CD4-positive, alpha-beta T cell treated with Interleukin-4 for 4 hours (primary cell): ENCODE results near the gene ZBTB16.

ENCODE experiments used
- DNase-seq: peaks from one replicate; pipeline ENCODE4 v3.0.0-alpha.2; 2020

ZBTB16 gene

DNA sequence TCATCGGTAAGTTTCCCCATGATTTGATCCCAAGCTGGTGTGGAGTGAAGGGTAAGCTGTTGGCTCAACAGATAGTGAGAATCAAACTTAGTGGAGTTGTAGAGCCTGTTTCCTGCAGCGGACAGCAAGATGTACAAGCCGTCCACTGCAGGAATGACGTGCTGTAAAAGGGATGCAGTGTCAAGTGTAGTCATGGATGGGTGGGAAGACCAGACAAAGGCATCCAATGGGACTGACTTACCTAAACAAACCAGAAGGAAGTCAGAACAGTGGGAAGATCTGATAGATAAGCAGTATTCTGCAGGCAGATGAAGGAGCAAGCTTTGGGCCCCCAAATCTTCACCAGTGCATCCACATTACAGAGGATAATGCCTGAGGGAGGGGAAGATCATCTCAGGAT lies 8.8 kb downstream of the ZBTB16 start:
- DNase-seq = no peak

DNA sequence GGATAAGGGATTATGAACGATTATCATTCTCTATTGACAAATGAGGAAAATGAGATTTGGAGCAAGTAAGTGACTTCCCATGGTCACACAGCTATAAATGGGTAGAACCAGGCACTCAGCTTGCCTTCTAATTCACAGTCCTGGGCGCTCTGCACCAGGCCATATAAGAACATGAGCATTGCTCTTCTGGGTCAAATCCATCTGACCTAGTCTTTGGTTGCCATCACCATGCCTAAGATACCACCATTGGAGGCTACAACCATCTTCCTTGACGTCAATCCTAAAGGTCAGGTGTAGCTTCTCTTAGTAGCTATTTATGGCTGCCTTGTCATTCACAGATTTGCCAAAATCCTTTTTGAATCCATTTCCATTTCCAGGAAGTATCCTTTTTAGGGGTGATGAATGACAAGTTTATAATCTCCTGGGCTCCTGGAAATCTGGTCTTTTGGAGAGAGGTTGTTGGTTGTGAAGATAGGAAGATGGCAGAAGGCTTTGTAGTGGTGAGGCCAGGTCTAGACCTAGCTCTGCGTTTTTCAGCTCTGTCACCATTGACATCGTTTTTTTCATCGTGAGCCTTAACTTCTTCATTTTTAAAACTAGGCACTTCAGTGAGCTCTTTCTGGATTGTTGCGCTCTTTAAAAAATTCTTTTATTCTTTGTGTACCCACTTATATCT lies 11.1 kb downstream of the ZBTB16 start:
- no peak for DNase-seq

DNA sequence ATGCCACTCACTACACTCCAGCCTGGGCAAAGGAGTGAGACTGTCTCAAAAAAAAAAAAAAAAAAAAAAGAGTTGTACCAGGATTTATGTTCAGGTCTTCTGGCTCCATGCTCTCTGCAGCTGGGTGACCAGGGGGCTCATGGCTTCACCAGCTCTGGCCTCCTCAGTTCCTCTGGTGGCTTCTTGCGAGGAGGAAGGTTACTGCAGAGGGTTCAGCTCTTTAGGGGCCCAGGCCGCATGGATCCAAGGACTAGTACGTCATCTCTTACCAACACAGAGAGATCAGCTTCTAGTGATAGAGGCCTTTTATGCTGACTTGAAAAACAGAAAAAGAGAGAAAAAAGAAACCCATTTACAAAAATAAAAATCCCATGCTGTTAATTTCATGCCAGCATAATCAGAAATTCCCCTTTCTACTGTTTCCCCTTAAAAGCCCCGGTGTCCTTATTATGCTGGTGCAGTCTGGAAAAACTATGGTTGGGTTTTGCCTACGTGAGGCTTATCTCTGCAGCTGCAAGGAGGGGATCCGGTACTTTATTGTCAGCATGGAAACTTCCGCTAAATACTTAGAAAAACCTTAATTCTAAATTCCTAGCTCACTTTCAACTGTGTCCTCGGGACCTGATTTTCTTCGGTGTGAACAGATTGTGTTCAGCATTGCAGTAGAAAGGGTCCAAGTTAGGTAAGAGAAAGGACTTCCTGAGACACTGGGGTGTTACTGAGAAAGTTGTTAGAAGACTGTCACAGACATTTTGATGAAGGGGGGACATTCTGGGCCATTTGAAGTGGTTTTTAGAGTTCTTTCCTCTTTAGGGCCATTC lies 13.7 kb downstream of the ZBTB16 start:
- DNase-seq = no peak

DNA sequence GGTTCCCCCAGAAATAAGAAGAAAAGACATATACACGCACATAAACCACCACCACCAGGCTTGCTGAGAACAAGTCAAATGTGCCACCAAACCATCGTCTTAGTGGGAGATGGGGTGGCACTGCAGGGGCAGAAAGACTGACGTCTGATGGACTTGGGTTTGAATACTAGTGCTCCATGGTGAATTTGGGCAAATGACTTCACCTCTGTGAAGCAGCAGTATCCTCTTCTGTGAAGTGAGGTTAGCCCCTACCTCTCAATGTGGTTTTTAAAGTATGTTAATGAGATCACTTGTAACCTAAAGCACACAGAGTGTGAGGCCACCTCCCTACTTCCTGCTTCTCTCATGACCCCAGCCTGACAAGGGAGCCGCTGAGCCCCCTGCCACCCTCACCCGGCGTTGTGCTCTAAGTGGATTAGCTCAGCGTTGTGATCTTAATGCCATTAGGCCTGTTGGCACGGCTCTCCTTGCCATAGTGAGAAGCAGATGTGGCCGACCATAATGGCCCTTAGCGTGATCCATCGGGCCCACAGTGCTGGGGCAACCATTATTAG lies 14.4 kb downstream of the ZBTB16 start:
- DNase-seq = peak; percentile 48

DNA sequence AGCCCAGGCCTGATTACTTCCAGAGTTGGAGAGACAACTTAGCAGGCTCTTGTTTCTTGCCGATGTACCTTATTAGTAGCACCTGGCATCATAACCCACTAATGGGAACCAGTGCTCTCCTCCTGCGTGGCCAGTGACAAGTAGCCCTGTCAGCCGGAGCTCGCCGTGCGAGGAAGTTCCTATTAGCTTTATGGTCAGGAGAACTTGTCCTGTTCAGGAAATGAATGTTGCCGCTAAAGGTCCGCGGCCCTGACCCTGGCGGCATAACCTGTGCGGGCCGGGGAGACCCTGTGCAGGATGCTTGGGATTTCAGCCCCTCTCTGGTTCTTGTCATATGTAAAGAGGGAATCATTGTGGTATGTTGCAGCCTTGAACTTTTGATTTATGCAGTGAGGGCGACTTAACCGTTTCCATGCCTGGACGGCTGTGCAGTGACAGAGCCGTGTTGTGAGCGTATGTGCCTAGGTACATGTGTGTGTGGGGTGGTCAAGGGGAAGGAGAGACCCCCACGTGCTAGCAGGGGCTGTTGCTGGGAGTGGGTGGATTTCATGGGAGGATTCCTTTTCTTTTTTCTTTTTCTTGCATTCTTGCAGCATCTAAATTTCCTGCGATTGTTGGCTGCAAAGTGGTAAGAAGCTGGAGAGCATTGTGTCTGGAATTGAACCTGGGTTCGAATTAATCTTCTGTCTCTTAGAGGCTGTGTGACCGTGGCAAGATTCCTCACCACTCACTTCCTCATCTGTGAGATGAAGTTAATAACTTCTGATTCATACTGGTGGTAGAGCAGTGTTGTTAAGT lies 15.2 kb downstream of the ZBTB16 start:
- no peak for DNase-seq

DNA sequence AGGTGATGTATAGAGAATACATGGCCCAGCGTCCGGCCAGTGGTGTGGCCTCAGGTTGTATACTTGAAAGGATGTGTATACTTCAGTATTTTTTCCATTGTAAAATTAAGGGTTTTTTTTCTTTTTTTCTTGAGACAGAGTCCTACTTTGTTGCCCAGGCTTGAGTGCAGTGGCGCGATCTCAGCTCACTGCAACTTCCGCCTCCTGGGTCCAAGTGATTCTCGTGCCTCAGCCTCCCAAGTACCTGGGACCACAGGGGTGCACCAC lies 15.8 kb downstream of the ZBTB16 start:
- DNase-seq = no peak

DNA sequence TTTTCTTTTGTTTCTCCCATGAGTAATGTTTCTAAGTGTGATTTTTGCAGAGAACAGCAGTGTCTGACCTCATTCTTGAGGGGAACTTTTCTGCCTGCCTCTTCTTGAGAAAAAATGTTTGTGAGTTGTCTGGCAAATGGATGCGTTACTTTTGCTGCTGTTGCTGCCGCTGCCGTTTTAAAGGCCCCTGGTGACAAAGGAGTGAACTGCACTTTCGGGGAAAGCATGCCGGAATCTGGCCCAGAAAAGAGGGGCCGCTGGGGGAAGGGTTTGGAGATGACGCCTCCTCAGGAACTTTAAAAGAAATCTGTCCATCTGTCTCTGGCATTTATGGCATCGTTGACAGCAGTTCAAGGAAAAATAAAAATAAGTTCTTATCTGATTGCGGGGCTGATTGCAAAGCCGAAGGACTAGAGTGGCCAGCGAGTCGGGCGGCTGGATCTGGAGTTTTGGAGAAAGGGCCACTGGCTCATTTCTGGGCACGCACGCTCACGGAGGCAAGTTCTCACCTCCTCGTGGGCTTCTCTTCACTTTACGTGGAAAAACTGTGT lies 16.5 kb downstream of the ZBTB16 start:
- peak; percentile 70 for DNase-seq

DNA sequence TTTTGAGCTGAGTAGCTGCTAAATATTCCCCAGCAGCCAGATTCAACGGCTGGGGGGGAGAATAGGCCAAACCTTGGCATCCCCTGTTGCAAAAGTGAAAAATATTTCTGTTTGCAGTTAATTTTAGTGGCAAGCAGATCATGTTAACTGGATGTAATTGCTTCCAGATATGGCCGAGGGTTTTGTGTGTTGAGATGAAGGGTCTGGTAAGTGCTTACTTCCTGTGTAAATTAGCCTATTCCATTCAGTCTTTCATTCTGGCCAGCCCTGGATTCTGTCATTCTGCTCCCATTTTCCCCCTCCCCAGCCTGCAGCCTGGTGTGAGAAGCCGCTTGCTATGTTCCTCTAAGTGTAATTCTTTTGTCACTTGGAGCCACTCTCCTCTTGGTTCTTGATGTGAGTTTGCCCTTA lies 17.4 kb downstream of the ZBTB16 start:
- DNase-seq = no peak

DNA sequence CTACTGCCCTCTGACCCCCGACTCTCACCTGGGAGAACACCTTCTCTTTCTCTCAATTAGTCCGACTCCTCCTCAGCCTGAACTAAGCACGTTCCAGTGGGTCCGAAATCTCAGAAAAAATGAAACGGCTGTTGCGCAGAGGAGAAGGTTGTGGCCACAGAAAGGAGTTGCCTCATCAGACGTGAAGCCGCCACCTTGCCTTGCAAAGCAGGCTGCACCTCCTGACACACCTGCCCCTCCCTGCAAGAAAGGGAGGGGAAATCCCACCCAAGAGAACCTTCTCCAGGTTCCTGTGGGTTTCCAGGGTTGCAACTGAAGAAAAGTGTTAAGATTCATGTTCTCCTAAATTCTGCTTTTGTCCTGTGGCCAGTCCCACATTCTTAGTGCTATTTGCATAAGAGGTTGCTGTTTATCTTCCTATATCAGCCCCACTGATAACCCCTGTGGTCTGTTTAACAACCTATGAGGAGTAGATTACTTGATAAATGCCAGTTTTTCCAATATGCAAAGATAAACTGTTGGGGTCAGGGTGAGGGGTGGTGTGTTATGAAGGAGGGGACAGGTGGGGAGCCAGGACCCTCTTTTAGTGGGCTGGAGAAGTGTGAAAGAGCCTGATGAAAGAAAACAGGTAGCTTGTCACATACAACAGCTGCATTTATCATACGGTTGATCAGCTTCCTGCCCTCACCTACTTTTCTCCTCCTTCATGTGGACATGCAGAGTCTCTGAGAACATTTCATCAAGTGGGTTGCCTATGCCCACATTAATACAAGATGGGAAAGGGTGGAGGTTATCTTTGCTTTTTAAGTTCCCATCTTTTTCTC lies 18.2 kb downstream of the ZBTB16 start:
- DNase-seq = peak; percentile 48

DNA sequence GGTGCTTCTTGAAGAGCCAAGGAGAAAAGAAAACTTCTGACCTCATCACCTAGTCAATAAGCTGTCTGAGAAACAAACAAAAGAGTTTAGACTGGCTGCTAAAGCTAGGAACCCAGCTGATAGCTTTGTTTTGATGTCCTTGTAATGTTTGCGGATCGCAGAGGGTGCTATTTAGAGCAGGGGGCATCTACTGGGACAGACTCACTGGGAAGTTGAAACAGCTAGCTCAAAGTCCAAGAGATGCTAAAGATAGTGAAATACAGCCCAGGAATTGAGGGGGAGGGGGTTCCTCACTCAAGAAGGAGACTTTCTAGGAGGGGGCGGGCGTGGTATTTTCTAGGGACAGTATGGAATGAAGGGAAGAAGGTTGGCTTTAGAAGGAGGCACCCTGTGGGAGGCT lies 18.9 kb downstream of the ZBTB16 start:
- DNase-seq = no peak

DNA sequence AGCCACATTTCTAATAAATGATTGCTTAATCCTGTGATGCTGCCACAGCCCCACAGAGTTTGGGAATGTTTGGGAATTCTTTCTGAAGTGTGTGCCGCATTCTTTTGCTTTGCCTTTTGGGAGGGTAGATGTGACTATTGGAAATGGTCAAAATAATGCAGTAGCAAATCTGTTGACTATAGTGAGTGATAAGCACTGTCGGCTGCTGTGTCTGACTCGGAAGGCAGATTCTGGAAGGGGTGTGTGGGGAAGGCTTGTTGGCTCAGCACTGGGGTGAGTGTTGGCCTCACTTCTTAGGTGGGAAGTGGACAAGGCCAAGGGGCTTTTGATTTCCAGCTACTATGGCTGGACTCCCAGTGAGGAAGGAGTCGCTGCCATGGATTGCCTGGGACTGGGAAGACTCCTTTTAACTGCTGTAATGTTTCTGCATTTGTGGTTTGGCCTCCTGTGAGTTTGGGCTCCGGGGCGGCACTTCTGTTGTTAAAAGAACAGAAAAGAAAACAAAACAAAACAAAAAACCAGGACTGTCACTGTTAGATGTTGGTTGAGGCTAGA lies 20.1 kb downstream of the ZBTB16 start:
- DNase-seq = no peak

DNA sequence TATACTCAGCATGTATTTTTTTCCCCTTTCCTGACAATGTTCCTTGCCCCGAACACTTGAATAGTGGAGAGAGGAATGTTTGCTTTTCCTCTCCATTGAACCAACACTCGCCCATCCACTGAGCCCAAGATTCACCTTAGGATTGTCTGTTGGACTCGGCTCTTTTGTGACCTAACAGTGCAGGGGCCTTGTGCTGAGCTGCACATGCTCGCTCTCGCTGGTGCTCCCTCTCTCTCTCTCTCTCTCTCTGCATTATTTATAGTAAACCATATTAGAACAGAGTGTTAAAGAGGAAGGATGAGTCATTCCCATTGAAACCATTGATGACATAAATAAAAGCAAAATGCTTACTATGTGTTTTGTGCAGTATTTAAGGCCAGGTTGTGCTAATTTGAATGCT lies 20.7 kb downstream of the ZBTB16 start:
- DNase-seq = peak; percentile 70

DNA sequence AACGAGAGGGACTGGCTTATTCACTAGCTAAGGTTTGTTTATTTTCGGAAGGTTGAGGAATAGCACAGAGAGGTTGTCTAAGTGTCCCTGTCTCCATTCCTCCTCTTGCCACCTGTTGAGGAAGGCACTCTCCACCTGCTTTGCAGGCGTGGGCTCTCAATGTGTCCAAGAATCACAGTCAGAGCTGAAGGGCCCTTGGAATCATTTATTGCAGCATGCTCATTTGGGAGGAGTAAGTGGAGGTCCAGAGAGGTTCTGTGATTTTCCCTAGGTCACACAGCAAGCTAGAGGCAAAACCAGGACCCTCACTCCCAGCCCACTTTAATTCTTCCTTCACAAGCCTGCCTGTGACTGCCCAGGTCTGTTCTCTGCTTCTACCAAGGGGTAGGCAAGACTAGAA lies 21.3 kb downstream of the ZBTB16 start:
- no peak for DNase-seq

DNA sequence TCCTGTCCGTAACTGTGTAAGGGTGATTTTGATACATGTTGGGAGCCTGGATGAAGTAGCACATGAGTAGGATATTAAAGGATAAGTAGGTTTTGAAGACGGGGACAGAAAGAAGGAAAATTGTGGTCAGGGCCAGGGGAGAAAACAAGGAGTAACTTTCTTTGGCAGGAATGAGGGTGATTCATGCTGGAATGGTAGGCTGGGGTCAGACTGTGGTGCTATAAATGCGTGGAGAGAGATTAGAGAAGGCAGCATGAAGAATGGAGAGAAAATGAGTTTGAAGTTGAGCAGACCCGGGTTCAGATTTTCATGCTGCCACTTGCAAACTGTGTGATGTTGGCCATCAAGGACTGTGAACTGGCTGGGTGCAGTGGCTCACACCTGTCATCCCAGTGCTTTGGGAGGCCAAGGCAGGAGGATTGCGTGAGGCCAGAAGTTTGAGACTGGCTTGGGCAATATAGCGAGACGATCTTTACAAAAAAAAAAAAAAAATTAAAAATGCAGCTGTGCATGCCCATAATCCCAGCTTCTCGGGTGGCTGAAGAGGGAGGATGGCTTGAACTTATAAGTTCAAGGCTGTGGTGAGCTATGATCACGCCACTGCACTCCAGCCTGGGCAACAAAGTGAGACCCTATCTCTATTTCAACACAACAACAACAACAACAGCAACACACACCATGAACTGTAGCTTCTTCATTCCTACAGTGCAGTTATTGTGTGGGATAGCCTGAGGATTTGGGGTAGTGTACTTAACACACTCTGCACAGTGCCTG lies 22.3 kb downstream of the ZBTB16 start:
- DNase-seq = no peak

DNA sequence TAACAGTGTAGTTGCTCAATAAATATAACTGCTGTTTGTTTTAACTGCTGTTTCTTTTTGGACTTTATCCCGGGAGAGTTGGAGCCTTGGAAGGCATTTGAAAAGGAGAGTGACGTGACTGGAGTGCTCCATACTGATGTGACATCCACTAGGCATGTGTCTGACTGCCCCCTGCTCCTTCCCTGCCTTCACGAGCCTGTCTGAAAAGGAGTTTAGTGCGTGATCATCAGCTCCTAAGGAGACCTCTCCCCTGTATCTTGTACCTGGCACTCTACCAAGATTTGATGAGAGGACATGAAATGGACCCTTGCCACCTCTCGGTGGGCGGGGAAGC lies 22.9 kb downstream of the ZBTB16 start:
- DNase-seq = no peak

DNA sequence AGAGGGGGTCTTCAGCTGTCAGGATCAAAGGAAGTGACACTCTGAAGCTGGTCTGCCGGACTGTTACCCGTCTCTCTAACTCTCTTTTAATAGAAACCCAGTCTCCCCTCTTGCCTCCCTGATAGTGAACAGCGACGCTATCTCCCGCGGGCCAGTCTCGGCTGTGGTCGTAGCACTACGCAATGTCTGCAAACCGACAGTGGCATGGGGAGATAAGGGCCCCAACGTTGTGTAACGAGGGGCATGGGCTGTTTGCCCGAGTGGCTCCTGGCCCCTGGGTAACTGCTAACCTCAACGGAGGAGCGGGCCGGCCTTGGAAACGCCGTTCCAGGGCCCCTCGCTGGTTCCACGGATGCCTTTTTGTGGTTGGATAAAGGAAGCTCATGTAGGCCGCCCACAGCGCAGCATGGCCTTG lies 23.3 kb downstream of the ZBTB16 start:
- no peak for DNase-seq

DNA sequence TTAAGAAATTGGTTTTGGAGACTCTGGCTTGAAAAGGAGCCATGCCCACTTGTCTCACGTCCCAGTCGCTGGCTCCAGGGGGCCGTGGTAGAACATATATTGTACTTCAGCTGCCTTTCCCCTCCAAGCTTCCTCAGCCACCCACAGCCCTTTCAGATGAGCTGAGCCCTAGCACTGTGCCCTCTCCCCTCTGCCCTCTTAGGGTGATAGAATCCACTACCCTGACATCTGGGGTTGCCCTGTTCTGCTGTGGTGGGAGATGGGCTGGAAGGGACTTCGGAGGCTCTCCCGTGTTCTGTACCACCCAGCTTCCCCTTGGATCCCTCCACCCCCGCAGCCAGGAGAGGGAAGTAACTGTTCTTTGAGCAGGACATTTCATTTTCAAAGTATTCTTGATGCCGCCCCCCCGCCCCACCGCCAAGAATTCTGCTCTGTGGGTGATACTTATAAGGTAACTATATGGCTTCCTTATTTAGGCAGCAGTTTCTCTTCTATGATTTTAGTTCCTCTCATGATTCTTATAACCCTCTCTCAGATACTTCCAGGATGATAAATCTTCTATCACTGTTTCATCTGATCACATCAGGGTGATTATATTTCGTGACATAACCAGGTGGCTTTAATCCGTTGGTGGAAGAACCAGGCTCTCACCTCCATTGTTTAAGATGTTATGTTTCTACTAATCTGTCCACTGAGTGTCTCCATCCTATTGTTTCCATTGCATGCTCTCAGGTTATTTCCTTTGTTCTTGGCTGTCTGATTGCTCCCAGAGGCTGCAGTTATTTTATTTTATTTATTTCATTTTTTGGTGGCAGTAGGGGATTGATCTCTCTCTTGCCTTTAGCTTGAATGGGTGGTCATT lies 24.1 kb downstream of the ZBTB16 start:
- DNase-seq = no peak

DNA sequence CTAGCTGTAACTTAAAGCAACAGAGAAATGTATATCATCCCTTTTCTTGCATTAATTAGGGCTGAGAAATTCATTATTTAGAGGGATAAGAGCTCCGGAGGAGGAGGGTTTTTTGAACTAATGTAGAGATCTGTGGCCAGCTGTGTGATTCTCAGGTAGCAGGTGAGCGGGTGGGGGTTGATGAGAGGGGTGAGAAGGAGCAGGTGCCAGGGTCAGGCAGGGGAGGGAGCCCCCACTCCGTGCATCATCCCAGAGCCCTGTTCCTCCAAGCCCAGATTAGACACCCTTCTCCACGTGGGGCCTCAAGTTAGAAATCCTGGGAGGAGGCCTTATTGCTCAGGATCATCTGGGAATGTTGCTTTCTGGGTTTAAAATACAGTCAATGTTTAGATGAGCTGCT lies 24.9 kb downstream of the ZBTB16 start:
- DNase-seq = no peak

DNA sequence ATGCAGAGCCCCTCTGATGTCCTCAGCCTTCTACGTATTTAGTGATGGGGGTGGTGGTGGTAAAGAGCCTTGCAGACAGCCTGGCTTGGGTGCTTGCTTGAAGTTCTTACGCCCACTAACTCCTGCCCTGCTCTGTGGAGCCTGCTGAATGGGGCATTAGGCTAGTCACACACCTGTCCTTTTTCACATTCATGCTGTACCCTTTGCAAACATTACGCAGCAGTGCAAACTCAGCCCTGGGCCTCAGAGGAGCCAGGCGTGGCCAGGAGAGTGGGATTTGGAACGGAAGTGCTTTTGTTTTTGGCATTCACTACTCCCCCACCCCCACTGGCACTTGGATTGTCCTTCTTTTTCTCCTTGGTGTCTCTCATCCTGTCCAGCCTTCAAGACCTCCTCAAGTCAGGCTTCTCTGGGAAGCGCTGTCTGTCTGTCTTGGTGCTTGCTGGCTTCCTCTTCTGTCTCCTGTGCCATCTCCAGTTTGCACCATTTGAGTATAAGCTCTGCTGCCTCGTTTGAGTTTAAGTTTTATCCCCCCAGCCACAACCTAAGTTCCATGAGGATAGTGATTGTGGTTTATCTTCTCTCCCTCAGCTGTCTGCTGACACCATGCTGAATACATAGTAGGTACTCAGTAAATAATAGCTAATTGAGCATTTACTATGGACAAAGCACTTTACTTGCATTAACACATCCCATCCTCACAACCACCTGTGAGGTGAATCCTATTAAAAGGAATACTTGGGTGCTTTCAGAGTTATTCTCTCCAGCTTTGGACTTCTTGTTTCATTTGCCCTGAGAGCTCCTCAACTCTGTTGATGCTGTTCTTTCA lies 26.7 kb downstream of the ZBTB16 start:
- DNase-seq = no peak

DNA sequence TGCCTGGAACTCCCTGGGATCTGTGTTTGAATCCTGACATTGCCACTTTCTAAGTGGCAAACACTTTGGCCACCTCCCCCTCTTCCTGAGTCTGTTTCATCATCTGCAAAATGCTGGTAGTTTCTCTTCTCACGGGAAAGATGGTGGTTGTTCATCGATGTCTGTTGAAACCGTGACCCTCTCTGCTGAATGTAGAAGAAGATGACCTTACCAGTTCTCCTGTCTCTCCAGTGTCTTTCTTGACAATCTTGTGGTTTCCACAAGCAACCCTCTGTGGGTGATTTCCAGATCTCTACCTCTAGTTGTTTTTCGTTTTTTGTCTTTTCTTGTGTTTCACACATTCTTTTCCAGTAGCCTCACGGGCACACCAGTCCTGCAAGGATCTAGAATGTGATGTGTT lies 27.5 kb downstream of the ZBTB16 start:
- no peak for DNase-seq
